ENCODE data around the gene ATP2B1.

ATP2B1 gene

GRCh38 chr12:89686311-89686710, 22.3 kb downstream of the ATP2B1 start:
- no peaks in the 10 kb centered on the region for H3K4me1 ChIP-seq (ENCODE audit: insufficient read depth, low read length, poor library complexity, severe bottlenecking)
- H2AFZ ChIP-seq (ENCODE audit: low read length): no peak overlapping the region
- no peak overlapping the region for H3K4me2 ChIP-seq (ENCODE audit: low read depth, low read length, poor library complexity, severe bottlenecking)
- no peaks in the 10 kb centered on the region for H4K20me1 ChIP-seq (ENCODE audit: insufficient read depth, low read length, poor library complexity, severe bottlenecking)
- no peaks in the 10 kb centered on the region for H3F3A ChIP-seq (ENCODE audit: low read depth)
- TF ChIP-seq EZH2phosphoT487 (IDR thresholded peaks at IDR 0.05; ENCODE audit: borderline replicate concordance): no peak
- TF ChIP-seq CTCF (conservative IDR thresholded peaks at IDR 0.05; ENCODE audit: low read length): no peak
- 0 out of 2 replicates have a peak, but pooled peaks cover 4% of the 10 kb centered on the region for H3K36me3 ChIP-seq (ENCODE audit: insufficient read depth, low read length)
- H3K27me3 ChIP-seq (ENCODE audit: insufficient read depth, low read length, poor library complexity, severe bottlenecking): no peaks in the 10 kb centered on the region
- no peaks in the 10 kb centered on the region for H3K9me2 ChIP-seq (replicated peaks; ENCODE audit: low read depth, low read length)
- H3K4me3 ChIP-seq (ENCODE audit: low read length, poor library complexity, severe bottlenecking): no peak overlapping the region
- no peak overlapping the region for H3K9ac ChIP-seq (ENCODE audit: low read depth, low read length, poor library complexity, severe bottlenecking)
- H3K79me2 ChIP-seq (ENCODE audit: insufficient read depth, low read length): peaks cover 56% of the 10 kb centered on the region
- peaks cover 8% of the 10 kb centered on the region for H3K9me3 ChIP-seq (ENCODE audit: insufficient read depth, low read depth, low read length)

- H3K36me3 ChIP-seq (ENCODE audit: insufficient read depth, low read length): 0 out of 2 replicates have a peak, but pooled peaks cover 4% of the 10 kb centered on the region
- no peak overlapping the region for H3K4me3 ChIP-seq (ENCODE audit: low read length, poor library complexity, severe bottlenecking)
- H2AFZ ChIP-seq (ENCODE audit: low read length): no peak overlapping the region
- H3K4me1 ChIP-seq (ENCODE audit: insufficient read depth, low read length, poor library complexity, severe bottlenecking): no peaks in the 10 kb centered on the region
- H3K27me3 ChIP-seq (ENCODE audit: insufficient read depth, low read length, poor library complexity, severe bottlenecking): no peaks in the 10 kb centered on the region
- peaks cover 55% of the 10 kb centered on the region for H3K79me2 ChIP-seq (ENCODE audit: insufficient read depth, low read length)
- no peaks in the 10 kb centered on the region for H3K9me2 ChIP-seq (replicated peaks; ENCODE audit: low read depth, low read length)
- TF ChIP-seq CTCF (conservative IDR thresholded peaks at IDR 0.05; ENCODE audit: low read length) (no peak), EZH2phosphoT487 (IDR thresholded peaks at IDR 0.05; ENCODE audit: borderline replicate concordance) (no peak)
- H3F3A ChIP-seq (ENCODE audit: low read depth): no peaks in the 10 kb centered on the region
- peaks cover 8% of the 10 kb centered on the region for H3K9me3 ChIP-seq (ENCODE audit: insufficient read depth, low read depth, low read length)
- no peak overlapping the region for H3K4me2 ChIP-seq (ENCODE audit: low read depth, low read length, poor library complexity, severe bottlenecking)
- no peak overlapping the region for H3K9ac ChIP-seq (ENCODE audit: low read depth, low read length, poor library complexity, severe bottlenecking)
- H4K20me1 ChIP-seq (ENCODE audit: insufficient read depth, low read length, poor library complexity, severe bottlenecking): no peaks in the 10 kb centered on the region
Measured at GRCh38 chr12:89685363-89685972, 23.2 kb downstream of the ATP2B1 start.

- H3F3A ChIP-seq (ENCODE audit: low read depth): no peaks in the 10 kb centered on the region
- H3K9me3 ChIP-seq (ENCODE audit: insufficient read depth, low read depth, low read length): peaks cover 8% of the 10 kb centered on the region
- H3K9me2 ChIP-seq (replicated peaks; ENCODE audit: low read depth, low read length): no peaks in the 10 kb centered on the region
- H3K27me3 ChIP-seq (ENCODE audit: insufficient read depth, low read length, poor library complexity, severe bottlenecking): no peaks in the 10 kb centered on the region
- no peaks in the 10 kb centered on the region for H4K20me1 ChIP-seq (ENCODE audit: insufficient read depth, low read length, poor library complexity, severe bottlenecking)
- H3K4me1 ChIP-seq (ENCODE audit: insufficient read depth, low read length, poor library complexity, severe bottlenecking): no peaks in the 10 kb centered on the region
- no peak overlapping the region for H3K9ac ChIP-seq (ENCODE audit: low read depth, low read length, poor library complexity, severe bottlenecking)
- H3K4me3 ChIP-seq (ENCODE audit: low read length, poor library complexity, severe bottlenecking): no peak overlapping the region
- H3K36me3 ChIP-seq (ENCODE audit: insufficient read depth, low read length): 0 out of 2 replicates have a peak, but pooled peaks cover 4% of the 10 kb centered on the region
- peaks cover 55% of the 10 kb centered on the region for H3K79me2 ChIP-seq (ENCODE audit: insufficient read depth, low read length)
- no peak for TF ChIP-seq EZH2phosphoT487 (IDR thresholded peaks at IDR 0.05; ENCODE audit: borderline replicate concordance)
- TF ChIP-seq CTCF (conservative IDR thresholded peaks at IDR 0.05; ENCODE audit: low read length): no peak
- no peak overlapping the region for H3K4me2 ChIP-seq (ENCODE audit: low read depth, low read length, poor library complexity, severe bottlenecking)
- H2AFZ ChIP-seq (ENCODE audit: low read length): no peak overlapping the region
Measured at GRCh38 chr12:89684136-89684535, 24.5 kb downstream of the ATP2B1 start.
